Neural progenitor cell (in vitro differentiated cells): ENCODE measurements around the gene MAGI1. TPM values are rescaled to one million over a fixed set of nuclear protein-coding genes. Genes with fewer than 3 reads are reported as not detected.

Experiments used
- DNase-seq: peaks from one replicate; pipeline ENCODE4 v3.0.0-alpha.2; 2016; ENCODE audit warnings: low spot score
- H2AFZ ChIP-seq: fragments of 200-600 bp; sonication (generic); replicated peaks from 2 replicates; pipeline ENCODE4 v1.6.1; 2016; ENCODE audit warnings: antibody characterized with exemption
- H3F3A ChIP-seq: fragments of 200-600 bp; sonication (generic); 2 replicates; pipeline ENCODE4 v1.6.1; 2016; ENCODE audit warnings: antibody characterized with exemption, low read depth
- H3K27ac ChIP-seq: fragments of 200-600 bp; sonication (generic); 2 replicates; pipeline ENCODE4 v1.5.1; 2016; ENCODE audit warnings: mild to moderate bottlenecking
- H3K27me3 ChIP-seq: fragments of 200-600 bp; sonication (generic); 2 replicates; pipeline ENCODE4 v1.6.1; 2016; ENCODE audit warnings: mild to moderate bottlenecking, moderate library complexity
- H3K36me3 ChIP-seq: fragments of 200-600 bp; sonication (generic); 2 replicates; pipeline ENCODE4 v1.5.1; 2016
- H3K4me1 ChIP-seq: fragments of 200-600 bp; sonication (generic); 2 replicates; pipeline ENCODE4 v1.6.1; 2016; ENCODE audit warnings: mixed run types
- H3K4me2 ChIP-seq: fragments of 200-600 bp; sonication (generic); 2 replicates; pipeline ENCODE4 v1.6.1; 2016
- H3K4me3 ChIP-seq: fragments of 200-600 bp; sonication (generic); 2 replicates; pipeline ENCODE4 v1.5.1; 2016
- H3K79me2 ChIP-seq: fragments of 200-600 bp; sonication (generic); 2 replicates; pipeline ENCODE4 v1.6.1; 2016; ENCODE audit warnings: low read depth
- H3K9ac ChIP-seq: fragments of 200-600 bp; sonication (generic); 2 replicates; pipeline ENCODE4 v1.6.1; 2016
- H3K9me3 ChIP-seq: fragments of 200-600 bp; sonication (generic); 2 replicates; pipeline ENCODE4 v1.5.1; 2016; ENCODE audit warnings: low read depth
- H4K20me1 ChIP-seq: fragments of 200-600 bp; sonication (generic); 2 replicates; pipeline ENCODE4 v1.6.1; 2016; ENCODE audit warnings: low read depth
- H3K27ac Mint-ChIP-seq: 3 replicates; pipeline ENCODE4 v1.8.0; 2021; ENCODE audit warnings: mixed read lengths
- H3K27me3 Mint-ChIP-seq: 2 replicates; pipeline ENCODE4 v1.8.0; 2022; ENCODE audit warnings: low read depth, mild to moderate bottlenecking, inconsistent platforms, moderate library complexity, mixed read lengths; ENCODE audit not compliant: insufficient read depth
- H3K36me3 Mint-ChIP-seq: 3 replicates; pipeline ENCODE4 v1.8.0; 2021; ENCODE audit warnings: mixed read lengths
- H3K4me1 Mint-ChIP-seq: 3 replicates; pipeline ENCODE4 v1.8.0; 2021; ENCODE audit warnings: mixed read lengths
- H3K4me3 Mint-ChIP-seq: 3 replicates; pipeline ENCODE4 v1.8.0; 2021; ENCODE audit warnings: mild to moderate bottlenecking, moderate library complexity, mixed read lengths
- H3K9me3 Mint-ChIP-seq: 3 replicates; pipeline ENCODE4 v1.8.0; 2020; ENCODE audit warnings: mixed read lengths
- EZH2 ChIP-seq: fragments of 200-600 bp; sonication (generic); IDR thresholded peaks from 2 replicates; pipeline ENCODE4 v1.6.1; 2017; ENCODE audit warnings: antibody characterized with exemption, mild to moderate bottlenecking, moderate library complexity
- EZH2phosphoT487 ChIP-seq: fragments of 200-600 bp; sonication (generic); IDR thresholded peaks from 2 replicates; pipeline ENCODE4 v1.6.1; 2017; ENCODE audit warnings: antibody characterized with exemption
- total RNA-seq: library from RNA; depleted of rRNA; stranded (reverse); fragments of >200 nt; gene quantifications from 2 replicates; pipeline ENCODE4 v1.2.3, GENCODE V29; 2015; ENCODE audit warnings: low replicate concordance
- TF ChIP-seq, protein P1 (sequence below): fragments of 200-600 bp; sonication (generic); IDR thresholded peaks from 2 replicates; pipeline ENCODE4 v1.5.1; 2017; ENCODE audit warnings: antibody characterized with exemption, mild to moderate bottlenecking

Gene MAGI1
- total RNA-seq, 1 donor from 2014 or later = 40.6 TPM

GRCh38 chr3:65376426-65376825 is 662.3 kb downstream of the MAGI1 start:
- Mint-ChIP-seq H3K36me3 (peaks cover 62% of the 10 kb centered on the region), H3K27me3 (no peaks in the 10 kb centered on the region), H3K27ac (no peak overlapping the region), H3K4me1 (no peaks in the 10 kb centered on the region), H3K9me3 (peaks cover 9% of the 10 kb centered on the region), H3K4me3 (no peak overlapping the region)
- H3K4me1 ChIP-seq = peaks cover 12% of the 10 kb centered on the region
- H3K9me3 ChIP-seq = no peaks in the 10 kb centered on the region
- no peak overlapping the region for H3K9ac ChIP-seq
- no peak overlapping the region for H3K4me2 ChIP-seq
- H4K20me1 ChIP-seq = no peaks in the 10 kb centered on the region
- TF ChIP-seq EZH2phosphoT487 (no peak), EZH2 (no peak)
- TF ChIP-seq, protein P1, sequence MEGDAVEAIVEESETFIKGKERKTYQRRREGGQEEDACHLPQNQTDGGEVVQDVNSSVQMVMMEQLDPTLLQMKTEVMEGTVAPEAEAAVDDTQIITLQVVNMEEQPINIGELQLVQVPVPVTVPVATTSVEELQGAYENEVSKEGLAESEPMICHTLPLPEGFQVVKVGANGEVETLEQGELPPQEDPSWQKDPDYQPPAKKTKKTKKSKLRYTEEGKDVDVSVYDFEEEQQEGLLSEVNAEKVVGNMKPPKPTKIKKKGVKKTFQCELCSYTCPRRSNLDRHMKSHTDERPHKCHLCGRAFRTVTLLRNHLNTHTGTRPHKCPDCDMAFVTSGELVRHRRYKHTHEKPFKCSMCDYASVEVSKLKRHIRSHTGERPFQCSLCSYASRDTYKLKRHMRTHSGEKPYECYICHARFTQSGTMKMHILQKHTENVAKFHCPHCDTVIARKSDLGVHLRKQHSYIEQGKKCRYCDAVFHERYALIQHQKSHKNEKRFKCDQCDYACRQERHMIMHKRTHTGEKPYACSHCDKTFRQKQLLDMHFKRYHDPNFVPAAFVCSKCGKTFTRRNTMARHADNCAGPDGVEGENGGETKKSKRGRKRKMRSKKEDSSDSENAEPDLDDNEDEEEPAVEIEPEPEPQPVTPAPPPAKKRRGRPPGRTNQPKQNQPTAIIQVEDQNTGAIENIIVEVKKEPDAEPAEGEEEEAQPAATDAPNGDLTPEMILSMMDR = no peak
- no peaks in the 10 kb centered on the region for H3K79me2 ChIP-seq
- H3K27me3 ChIP-seq = no peaks in the 10 kb centered on the region
- no peak for DNase-seq
- H3F3A ChIP-seq = peaks cover 7% of the 10 kb centered on the region
- H2AFZ ChIP-seq = no peak overlapping the region
- H3K4me3 ChIP-seq = no peak overlapping the region
- no peaks in the 10 kb centered on the region for H3K36me3 ChIP-seq
- no peak overlapping the region for H3K27ac ChIP-seq

- H3K9ac ChIP-seq = no peak overlapping the region
- no peaks in the 10 kb centered on the region for H3K79me2 ChIP-seq
- H3K9me3 Mint-ChIP-seq = peaks cover 9% of the 10 kb centered on the region
- no peak overlapping the region for H3K4me3 Mint-ChIP-seq
- no peak overlapping the region for H2AFZ ChIP-seq
- H3K9me3 ChIP-seq = no peaks in the 10 kb centered on the region
- peaks cover 51% of the 10 kb centered on the region for H3K36me3 Mint-ChIP-seq
- H3K27ac Mint-ChIP-seq = no peak overlapping the region
- H3K4me2 ChIP-seq = no peak overlapping the region
- no peaks in the 10 kb centered on the region for H3K36me3 ChIP-seq
- H4K20me1 ChIP-seq = no peaks in the 10 kb centered on the region
- TF ChIP-seq EZH2 = no peak
- TF ChIP-seq, protein P1 = no peak
- TF ChIP-seq EZH2phosphoT487 = no peak
- no peak overlapping the region for H3K27ac ChIP-seq
- H3K4me3 ChIP-seq = no peak overlapping the region
- H3K27me3 ChIP-seq = no peaks in the 10 kb centered on the region
- no peaks in the 10 kb centered on the region for H3F3A ChIP-seq
- H3K4me1 Mint-ChIP-seq = no peaks in the 10 kb centered on the region
- no peak for DNase-seq
- peaks cover 5% of the 10 kb centered on the region for H3K27me3 Mint-ChIP-seq
- no peaks in the 10 kb centered on the region for H3K4me1 ChIP-seq
Observed at GRCh38 chr3:65371053-65371452, 667.7 kb downstream of the MAGI1 start.

DNA sequence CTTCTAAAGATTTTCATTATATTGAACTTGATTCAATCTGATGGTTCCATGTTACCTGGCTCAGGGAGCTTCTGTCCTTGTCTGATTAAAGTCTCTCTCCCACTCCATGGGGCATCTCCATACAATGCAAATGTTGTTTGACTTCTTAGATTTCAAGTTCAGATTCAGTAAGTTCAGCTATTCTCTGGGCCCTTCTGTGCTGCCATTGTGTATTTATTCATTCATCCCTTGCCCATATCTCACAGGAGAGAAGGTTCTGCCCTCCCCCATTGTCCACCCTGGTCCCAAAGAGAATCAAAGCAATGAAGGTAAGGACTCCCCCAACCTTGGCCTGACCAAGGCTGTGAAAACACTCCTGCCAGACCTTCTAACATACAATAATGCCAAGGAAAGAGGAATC is 669.9 kb downstream of the MAGI1 start:
- DNase-seq = no peak

More for the DNA sequence above, 669.9 kb downstream of the MAGI1 start:
- Histone ChIP-seq H3K9me3 (no peaks in the 10 kb centered on the region), H3K4me3 (no peak overlapping the region), H3K27me3 (no peaks in the 10 kb centered on the region), H3K36me3 (no peaks in the 10 kb centered on the region), H3K79me2 (no peaks in the 10 kb centered on the region), H3K4me1 (no peaks in the 10 kb centered on the region), H3K27ac (no peak overlapping the region), H3F3A (no peaks in the 10 kb centered on the region), H4K20me1 (no peaks in the 10 kb centered on the region), H3K9ac (no peak overlapping the region), H2AFZ (no peak overlapping the region), H3K4me2 (no peak overlapping the region)
- Mint-ChIP-seq H3K9me3 (peaks cover 9% of the 10 kb centered on the region), H3K4me1 (no peaks in the 10 kb centered on the region), H3K27me3 (peaks cover 5% of the 10 kb centered on the region), H3K36me3 (peaks cover 47% of the 10 kb centered on the region), H3K4me3 (no peak overlapping the region), H3K27ac (no peak overlapping the region)
- TF ChIP-seq EZH2 (no peak), EZH2phosphoT487 (no peak)
- TF ChIP-seq, protein P1 = no peak
